ENCODE results near the gene FOSL2. TPM values are rescaled to one million over a fixed set of nuclear protein-coding genes. Genes with fewer than 3 reads are reported as not detected.

FOSL2 gene
- polyA plus RNA-seq (2013, experiment 1 of 2): 4.6 TPM
- polyA plus RNA-seq (2013, experiment 2 of 2): 4.9 TPM

DNA sequence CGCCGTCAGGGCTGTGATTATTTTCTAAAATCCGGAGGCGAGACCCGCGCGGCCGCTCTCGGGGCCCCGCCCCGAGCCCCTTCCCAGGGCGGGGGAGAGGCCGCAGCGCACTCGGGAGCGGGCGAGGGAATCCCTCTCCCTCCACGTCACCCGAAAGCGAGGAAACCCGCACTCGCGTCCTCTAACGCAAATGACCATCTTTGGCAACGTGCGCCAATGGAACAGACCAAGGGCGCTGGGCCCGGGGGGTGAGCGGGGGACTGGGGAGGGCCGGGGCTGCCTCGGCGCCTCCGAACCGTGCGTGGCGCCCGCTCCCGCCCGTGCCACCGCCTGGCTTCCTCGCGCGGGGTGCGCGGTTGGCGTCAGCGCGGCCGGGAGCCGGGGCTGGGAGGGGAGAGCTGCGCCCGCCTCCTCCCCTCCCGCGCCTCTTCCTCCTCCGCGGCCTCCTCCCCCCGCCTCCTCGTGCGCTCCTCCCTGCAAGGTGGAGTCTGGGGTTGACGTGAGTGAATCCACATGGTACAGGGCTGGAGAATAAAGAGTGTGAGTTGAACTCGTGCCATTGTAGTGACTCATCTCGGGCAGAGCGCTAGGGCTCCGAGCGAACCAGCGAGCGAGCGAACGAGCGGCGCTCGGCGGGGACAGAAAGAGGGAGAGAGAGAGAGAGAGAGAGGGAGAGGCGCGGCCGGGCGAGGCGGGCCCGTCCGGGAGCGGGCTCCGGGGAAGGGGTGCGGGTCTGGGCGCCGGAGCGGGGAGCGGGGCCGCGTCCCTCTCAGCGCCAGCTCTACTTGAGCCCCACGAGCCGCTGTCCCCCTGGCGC, at the start of gene FOSL2:
Gene FOSL2, plus strand, starts transcription at position 562 of the 817 bp plus-strand sequence. CDS start 863 bp downstream, outside the sequence.
- no peak within 1 kb of the TSS for H2AK5ac ChIP-seq (ENCODE audit: low read length)
- H3K4me2 ChIP-seq (ENCODE audit: low read length): peak within 1 kb of the TSS; percentile 84
- H3K79me2 ChIP-seq (ENCODE audit: control insufficient read depth, insufficient read depth, low read length): no peaks in the 10 kb centered on the region
- H3K79me1 ChIP-seq (ENCODE audit: low read length): no peaks in the 10 kb centered on the region
- no peaks in the 10 kb centered on the region for H3K27me3 ChIP-seq (ENCODE audit: insufficient read depth, low read length, poor library complexity)
- peaks cover 4% of the 10 kb centered on the region for H3K4me1 ChIP-seq (ENCODE audit: control insufficient read depth, low read depth, low read length)
- no peak within 1 kb of the TSS for H2BK5ac ChIP-seq (ENCODE audit: low read length)
- H4K5ac ChIP-seq (ENCODE audit: low read length): no peak within 1 kb of the TSS
- H2BK15ac ChIP-seq (replicated peaks; ENCODE audit: low read depth): no peak within 1 kb of the TSS
- H2BK120ac ChIP-seq (ENCODE audit: low read depth, low read length): no peak within 1 kb of the TSS
- DNase-seq: peak; percentile 100
- H3K23ac ChIP-seq (ENCODE audit: low read length): no peak within 1 kb of the TSS
- peak within 1 kb of the TSS; percentile 4 for H3K4ac ChIP-seq (ENCODE audit: low read depth, low read length)
- H4K8ac ChIP-seq (ENCODE audit: low read depth, low read length): no peak within 1 kb of the TSS
- WGBS (ENCODE audit: extremely low coverage, insufficient coverage, low lambda C conversion rate): no CpG with 5 or more reads among the region's 93 CpGs
- peak within 1 kb of the TSS; percentile 79 for H3K9ac ChIP-seq (ENCODE audit: low read length)
- H3K27ac ChIP-seq (ENCODE audit: low read depth, low read length): peak within 1 kb of the TSS; percentile 93
- peak within 1 kb of the TSS; percentile 54 for H3K4me3 ChIP-seq (ENCODE audit: low read length)
- H3K36me3 ChIP-seq (ENCODE audit: control insufficient read depth, insufficient read depth, low read length): no peaks in the 10 kb centered on the region
- H3K18ac ChIP-seq (ENCODE audit: low read length): peak within 1 kb of the TSS; percentile 85
- H3K56ac ChIP-seq (ENCODE audit: low read length): peak within 1 kb of the TSS; percentile 82

DNA sequence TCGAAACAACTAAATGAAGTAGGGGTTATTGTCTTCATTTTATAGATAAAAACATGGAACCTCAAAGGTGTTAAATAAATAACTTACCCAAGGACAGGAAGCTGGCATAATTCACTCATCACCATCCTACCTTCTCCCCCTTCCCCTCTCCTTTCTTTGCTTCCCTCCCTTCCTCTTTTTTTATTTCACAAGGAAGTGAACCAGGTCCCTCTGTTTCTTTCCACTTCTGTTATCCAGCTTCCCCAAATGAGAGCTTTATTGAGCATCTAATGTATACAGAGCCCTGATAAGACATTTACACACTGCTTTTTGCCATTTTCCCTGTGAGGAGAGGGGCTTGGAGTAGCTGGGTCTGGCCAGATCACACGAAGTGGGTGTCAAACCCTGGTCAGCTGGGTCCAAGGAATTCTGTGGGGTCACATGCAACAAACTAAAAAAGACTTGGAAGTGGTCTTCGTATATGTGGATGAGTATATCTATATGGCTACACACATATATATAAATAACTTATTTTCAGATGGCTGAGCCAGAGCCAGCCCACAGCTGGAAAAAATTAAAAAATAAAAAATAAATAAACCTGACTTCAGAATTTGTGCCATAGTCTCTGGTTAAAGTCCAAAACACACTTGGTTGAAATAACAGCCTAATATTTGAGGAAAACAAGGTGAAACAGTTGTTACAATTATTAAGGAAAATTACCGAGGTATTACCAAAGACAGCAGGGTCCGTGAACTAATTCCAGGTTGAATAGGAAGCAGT, 49.3 kb upstream of the FOSL2 start:
- Histone ChIP-seq H3K36me3 (ENCODE audit: control insufficient read depth, insufficient read depth, low read length) (no peaks in the 10 kb centered on the region), H4K8ac (ENCODE audit: low read depth, low read length) (no peak overlapping the region), H2BK15ac (replicated peaks; ENCODE audit: low read depth) (no peak overlapping the region), H3K27ac (ENCODE audit: low read depth, low read length) (no peak overlapping the region), H3K27me3 (ENCODE audit: insufficient read depth, low read length, poor library complexity) (no peaks in the 10 kb centered on the region), H3K4ac (ENCODE audit: low read depth, low read length) (no peak overlapping the region), H3K4me2 (ENCODE audit: low read length) (no peak overlapping the region), H3K18ac (ENCODE audit: low read length) (no peak overlapping the region), H3K79me2 (ENCODE audit: control insufficient read depth, insufficient read depth, low read length) (no peaks in the 10 kb centered on the region), H3K79me1 (ENCODE audit: low read length) (no peaks in the 10 kb centered on the region), H4K5ac (ENCODE audit: low read length) (no peak overlapping the region), H3K56ac (ENCODE audit: low read length) (no peak overlapping the region), H2BK120ac (ENCODE audit: low read depth, low read length) (no peak overlapping the region), H3K23ac (ENCODE audit: low read length) (no peak overlapping the region), H3K4me1 (ENCODE audit: control insufficient read depth, low read depth, low read length) (no peaks in the 10 kb centered on the region), H3K4me3 (ENCODE audit: low read length) (no peak overlapping the region), H2BK5ac (ENCODE audit: low read length) (no peak overlapping the region), H2AK5ac (ENCODE audit: low read length) (no peak overlapping the region), H3K9ac (ENCODE audit: low read length) (no peak overlapping the region)
- no peak for DNase-seq
- WGBS (ENCODE audit: extremely low coverage, insufficient coverage, low lambda C conversion rate): no CpG with 5 or more reads among the region's 5 CpGs

DNA sequence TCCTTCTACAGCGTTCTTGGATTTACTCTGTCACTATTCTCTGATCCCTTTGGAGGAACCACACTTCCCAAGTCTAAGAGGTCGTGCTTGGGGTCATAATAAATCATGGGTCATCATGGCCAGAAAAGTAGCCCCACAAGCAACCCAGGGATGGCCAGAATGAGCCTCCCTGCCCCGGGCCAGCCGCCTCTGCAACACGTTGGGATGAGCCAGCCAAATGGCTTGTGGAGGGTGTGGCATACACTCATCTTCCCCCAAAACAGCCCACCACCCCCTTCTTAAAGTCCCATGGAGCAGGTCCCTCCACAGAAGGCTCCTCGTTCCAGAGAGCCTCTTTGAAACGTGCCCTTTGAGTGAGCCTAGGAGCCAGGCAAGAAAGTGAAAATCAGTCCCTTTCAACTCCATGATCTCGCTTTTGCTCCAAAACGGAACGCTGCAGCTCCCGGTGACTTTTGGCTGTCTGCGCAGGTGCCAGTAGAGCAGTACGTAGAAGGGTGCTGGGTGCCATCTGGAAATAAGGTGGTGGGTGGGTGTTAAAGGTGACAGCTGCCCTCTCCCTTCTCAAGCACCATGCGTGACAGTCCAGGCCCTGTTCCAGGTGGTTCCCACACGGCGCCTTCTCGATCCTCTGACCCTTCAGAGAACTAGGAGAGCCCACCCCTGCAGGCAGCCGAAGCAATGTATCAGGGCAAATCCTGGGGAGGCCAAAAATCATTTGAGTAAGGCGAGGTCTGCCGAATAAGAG, 48.5 kb upstream of the FOSL2 start:
- Histone ChIP-seq H2BK120ac (ENCODE audit: low read depth, low read length) (no peak overlapping the region), H3K56ac (ENCODE audit: low read length) (no peak overlapping the region), H3K27me3 (ENCODE audit: insufficient read depth, low read length, poor library complexity) (no peaks in the 10 kb centered on the region), H3K4ac (ENCODE audit: low read depth, low read length) (no peak overlapping the region), H3K9ac (ENCODE audit: low read length) (no peak overlapping the region), H3K79me2 (ENCODE audit: control insufficient read depth, insufficient read depth, low read length) (no peaks in the 10 kb centered on the region), H3K4me1 (ENCODE audit: control insufficient read depth, low read depth, low read length) (no peaks in the 10 kb centered on the region), H3K18ac (ENCODE audit: low read length) (no peak overlapping the region), H3K4me2 (ENCODE audit: low read length) (no peak overlapping the region), H3K36me3 (ENCODE audit: control insufficient read depth, insufficient read depth, low read length) (no peaks in the 10 kb centered on the region), H2AK5ac (ENCODE audit: low read length) (no peak overlapping the region), H3K27ac (ENCODE audit: low read depth, low read length) (no peak overlapping the region), H2BK5ac (ENCODE audit: low read length) (no peak overlapping the region), H4K8ac (ENCODE audit: low read depth, low read length) (no peak overlapping the region), H4K5ac (ENCODE audit: low read length) (no peak overlapping the region), H3K4me3 (ENCODE audit: low read length) (no peak overlapping the region), H3K23ac (ENCODE audit: low read length) (no peak overlapping the region), H3K79me1 (ENCODE audit: low read length) (no peaks in the 10 kb centered on the region), H2BK15ac (replicated peaks; ENCODE audit: low read depth) (no peak overlapping the region)
- no CpG with 5 or more reads among the region's 20 CpGs for WGBS (ENCODE audit: extremely low coverage, insufficient coverage, low lambda C conversion rate)
- DNase-seq: no peak

DNA sequence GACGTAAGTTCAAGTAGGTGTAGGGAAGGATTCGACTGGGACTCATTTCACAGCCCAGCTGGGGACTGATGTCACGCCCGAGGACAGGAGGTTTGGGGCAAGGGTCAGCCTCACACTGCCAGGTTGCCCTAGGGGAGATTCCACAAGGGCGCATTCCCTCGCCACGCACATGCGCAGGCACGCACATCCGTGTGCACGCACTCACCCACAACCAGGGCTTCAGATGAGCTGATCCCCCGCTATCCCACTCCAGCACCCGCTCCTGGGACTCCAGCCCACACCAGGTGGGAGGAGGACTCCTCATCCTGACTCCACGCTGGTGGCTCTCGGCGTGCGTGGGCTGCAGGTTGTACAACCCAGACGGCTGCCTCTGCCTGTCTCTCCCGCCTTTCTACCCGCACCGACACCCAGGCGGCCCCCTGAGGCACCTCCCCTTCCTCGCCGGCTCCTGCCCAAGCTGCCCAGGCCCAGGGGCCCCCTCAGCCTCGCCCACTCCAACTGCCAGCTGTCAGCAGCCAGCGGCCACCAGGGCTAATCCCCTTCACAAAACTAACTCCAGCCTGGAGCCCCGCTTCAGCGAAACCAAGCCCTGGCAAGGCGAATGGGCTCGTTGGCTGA, 47.8 kb upstream of the FOSL2 start:
- Histone ChIP-seq H3K79me2 (ENCODE audit: control insufficient read depth, insufficient read depth, low read length) (no peaks in the 10 kb centered on the region), H3K23ac (ENCODE audit: low read length) (no peak overlapping the region), H3K4me1 (ENCODE audit: control insufficient read depth, low read depth, low read length) (no peaks in the 10 kb centered on the region), H3K4ac (ENCODE audit: low read depth, low read length) (no peak overlapping the region), H2BK120ac (ENCODE audit: low read depth, low read length) (no peak overlapping the region), H3K79me1 (ENCODE audit: low read length) (no peaks in the 10 kb centered on the region), H4K5ac (ENCODE audit: low read length) (no peak overlapping the region), H2AK5ac (ENCODE audit: low read length) (no peak overlapping the region), H3K36me3 (ENCODE audit: control insufficient read depth, insufficient read depth, low read length) (no peaks in the 10 kb centered on the region), H2BK5ac (ENCODE audit: low read length) (no peak overlapping the region), H3K4me3 (ENCODE audit: low read length) (no peak overlapping the region), H3K27me3 (ENCODE audit: insufficient read depth, low read length, poor library complexity) (no peaks in the 10 kb centered on the region), H3K9ac (ENCODE audit: low read length) (no peak overlapping the region), H3K4me2 (ENCODE audit: low read length) (no peak overlapping the region), H2BK15ac (replicated peaks; ENCODE audit: low read depth) (no peak overlapping the region), H3K27ac (ENCODE audit: low read depth, low read length) (no peak overlapping the region), H3K56ac (ENCODE audit: low read length) (no peak overlapping the region), H3K18ac (ENCODE audit: low read length) (no peak overlapping the region), H4K8ac (ENCODE audit: low read depth, low read length) (no peak overlapping the region)
- no peak for DNase-seq
- no CpG with 5 or more reads among the region's 30 CpGs for WGBS (ENCODE audit: extremely low coverage, insufficient coverage, low lambda C conversion rate)

DNA sequence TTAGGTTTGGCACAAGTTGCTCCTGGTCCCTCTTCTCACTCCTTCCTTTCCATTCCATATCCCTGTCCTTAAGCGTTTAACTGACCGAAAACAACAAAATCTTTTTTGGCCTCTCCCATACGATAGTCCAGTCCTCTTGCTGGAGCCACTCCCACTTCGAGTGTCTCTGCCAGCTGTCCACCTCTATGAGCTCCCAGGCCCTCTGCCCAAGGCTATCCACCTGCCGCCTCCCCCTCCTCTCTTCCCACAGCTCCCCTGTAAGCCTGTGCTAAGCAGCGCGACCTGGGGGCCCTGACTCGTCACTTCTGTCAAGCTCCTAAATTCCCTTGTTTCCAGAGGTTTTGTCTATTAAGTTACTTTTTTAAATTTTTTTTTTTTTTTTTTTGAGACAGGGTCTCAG, 47.0 kb upstream of the FOSL2 start:
- no peaks in the 10 kb centered on the region for H3K36me3 ChIP-seq (ENCODE audit: control insufficient read depth, insufficient read depth, low read length)
- no peaks in the 10 kb centered on the region for H3K79me1 ChIP-seq (ENCODE audit: low read length)
- H3K79me2 ChIP-seq (ENCODE audit: control insufficient read depth, insufficient read depth, low read length): no peaks in the 10 kb centered on the region
- DNase-seq: no peak
- WGBS (ENCODE audit: extremely low coverage, insufficient coverage, low lambda C conversion rate): no CpG with 5 or more reads among the region's 8 CpGs
- no peak overlapping the region for H3K56ac ChIP-seq (ENCODE audit: low read length)
- no peak overlapping the region for H2BK5ac ChIP-seq (ENCODE audit: low read length)
- H2BK120ac ChIP-seq (ENCODE audit: low read depth, low read length): no peak overlapping the region
- no peak overlapping the region for H3K9ac ChIP-seq (ENCODE audit: low read length)
- H2BK15ac ChIP-seq (replicated peaks; ENCODE audit: low read depth): no peak overlapping the region
- no peak overlapping the region for H3K23ac ChIP-seq (ENCODE audit: low read length)
- no peak overlapping the region for H3K4ac ChIP-seq (ENCODE audit: low read depth, low read length)
- no peak overlapping the region for H3K4me2 ChIP-seq (ENCODE audit: low read length)
- no peak overlapping the region for H3K27ac ChIP-seq (ENCODE audit: low read depth, low read length)
- H3K4me3 ChIP-seq (ENCODE audit: low read length): no peak overlapping the region
- no peaks in the 10 kb centered on the region for H3K27me3 ChIP-seq (ENCODE audit: insufficient read depth, low read length, poor library complexity)
- H3K18ac ChIP-seq (ENCODE audit: low read length): no peak overlapping the region
- no peak overlapping the region for H4K8ac ChIP-seq (ENCODE audit: low read depth, low read length)
- H3K4me1 ChIP-seq (ENCODE audit: control insufficient read depth, low read depth, low read length): no peaks in the 10 kb centered on the region
- no peak overlapping the region for H2AK5ac ChIP-seq (ENCODE audit: low read length)
- H4K5ac ChIP-seq (ENCODE audit: low read length): no peak overlapping the region
